ENCODE measurements around the gene GNG7.

The GNG7 gene

GRCh38 chr19:2478756-2479555 lies 223.5 kb downstream of the GNG7 start:
- no peaks in the 10 kb centered on the region for H3F3A ChIP-seq (ENCODE audit: low read depth)
- no peaks in the 10 kb centered on the region for H3K27me3 ChIP-seq (ENCODE audit: insufficient read depth, low read length, poor library complexity, severe bottlenecking)

GRCh38 chr19:2478278-2478755 lies 224.2 kb downstream of the GNG7 start:
- Histone ChIP-seq H3F3A (ENCODE audit: low read depth) (no peaks in the 10 kb centered on the region), H3K9me3 (ENCODE audit: insufficient read depth, low read depth, low read length) (no peaks in the 10 kb centered on the region), H4K20me1 (ENCODE audit: insufficient read depth, low read length, poor library complexity, severe bottlenecking) (peaks cover 22% of the 10 kb centered on the region), H3K4me1 (ENCODE audit: insufficient read depth, low read length, poor library complexity, severe bottlenecking) (peaks cover 26% of the 10 kb centered on the region), H2AFZ (ENCODE audit: low read length) (0 out of 2 replicates have a peak overlapping the region, but pooled peaks have one; percentile 32), H3K9ac (ENCODE audit: low read depth, low read length, poor library complexity, severe bottlenecking) (peak overlapping the region; percentile 81), H3K4me2 (ENCODE audit: low read depth, low read length, poor library complexity, severe bottlenecking) (peak overlapping the region; percentile 80), H3K79me2 (ENCODE audit: insufficient read depth, low read length) (peaks cover 21% of the 10 kb centered on the region), H3K4me3 (ENCODE audit: low read length, poor library complexity, severe bottlenecking) (peak overlapping the region; percentile 80), H3K9me2 (replicated peaks; ENCODE audit: low read depth, low read length) (no peaks in the 10 kb centered on the region), H3K27me3 (ENCODE audit: insufficient read depth, low read length, poor library complexity, severe bottlenecking) (no peaks in the 10 kb centered on the region), H3K36me3 (ENCODE audit: insufficient read depth, low read length) (no peaks in the 10 kb centered on the region)
- peak; percentile 39; the same call in 1 of the 2 replicates for TF ChIP-seq CTCF (conservative IDR thresholded peaks at IDR 0.05; ENCODE audit: low read length)
- TF ChIP-seq EZH2phosphoT487 (IDR thresholded peaks at IDR 0.05; ENCODE audit: borderline replicate concordance) = no peak

More at GRCh38 chr19:2478756-2479555, 223.5 kb downstream of the GNG7 start:
- H3K9ac ChIP-seq (ENCODE audit: low read depth, low read length, poor library complexity, severe bottlenecking) = peak overlapping the region; percentile 81
- peaks cover 26% of the 10 kb centered on the region for H3K4me1 ChIP-seq (ENCODE audit: insufficient read depth, low read length, poor library complexity, severe bottlenecking)
- TF ChIP-seq CTCF (conservative IDR thresholded peaks at IDR 0.05; ENCODE audit: low read length) = no peak
- no peak for TF ChIP-seq EZH2phosphoT487 (IDR thresholded peaks at IDR 0.05; ENCODE audit: borderline replicate concordance)
- H3K9me2 ChIP-seq (replicated peaks; ENCODE audit: low read depth, low read length) = no peaks in the 10 kb centered on the region
- peaks cover 22% of the 10 kb centered on the region for H4K20me1 ChIP-seq (ENCODE audit: insufficient read depth, low read length, poor library complexity, severe bottlenecking)
- no peaks in the 10 kb centered on the region for H3K9me3 ChIP-seq (ENCODE audit: insufficient read depth, low read depth, low read length)
- no peaks in the 10 kb centered on the region for H3K36me3 ChIP-seq (ENCODE audit: insufficient read depth, low read length)
- H3K79me2 ChIP-seq (ENCODE audit: insufficient read depth, low read length) = peaks cover 21% of the 10 kb centered on the region
- H3K4me2 ChIP-seq (ENCODE audit: low read depth, low read length, poor library complexity, severe bottlenecking) = peak overlapping the region; percentile 80
- H3K4me3 ChIP-seq (ENCODE audit: low read length, poor library complexity, severe bottlenecking) = peak overlapping the region; percentile 80
- H2AFZ ChIP-seq (ENCODE audit: low read length) = 0 out of 2 replicates have a peak overlapping the region, but pooled peaks have one; percentile 32

- H3K4me1 ChIP-seq (ENCODE audit: insufficient read depth, low read length, poor library complexity, severe bottlenecking) = peaks cover 26% of the 10 kb centered on the region
- H4K20me1 ChIP-seq (ENCODE audit: insufficient read depth, low read length, poor library complexity, severe bottlenecking) = peaks cover 22% of the 10 kb centered on the region
- H3K9me2 ChIP-seq (replicated peaks; ENCODE audit: low read depth, low read length) = no peaks in the 10 kb centered on the region
- no peak overlapping the region for H2AFZ ChIP-seq (ENCODE audit: low read length)
- no peaks in the 10 kb centered on the region for H3F3A ChIP-seq (ENCODE audit: low read depth)
- no peaks in the 10 kb centered on the region for H3K27me3 ChIP-seq (ENCODE audit: insufficient read depth, low read length, poor library complexity, severe bottlenecking)
- H3K36me3 ChIP-seq (ENCODE audit: insufficient read depth, low read length) = no peaks in the 10 kb centered on the region
- H3K4me2 ChIP-seq (ENCODE audit: low read depth, low read length, poor library complexity, severe bottlenecking) = peak overlapping the region; percentile 80
- TF ChIP-seq EZH2phosphoT487 (IDR thresholded peaks at IDR 0.05; ENCODE audit: borderline replicate concordance) (no peak), CTCF (conservative IDR thresholded peaks at IDR 0.05; ENCODE audit: low read length) (no peak)
- H3K4me3 ChIP-seq (ENCODE audit: low read length, poor library complexity, severe bottlenecking) = peak overlapping the region; percentile 80
- H3K9ac ChIP-seq (ENCODE audit: low read depth, low read length, poor library complexity, severe bottlenecking) = peak overlapping the region; percentile 81
- H3K79me2 ChIP-seq (ENCODE audit: insufficient read depth, low read length) = peaks cover 21% of the 10 kb centered on the region
- no peaks in the 10 kb centered on the region for H3K9me3 ChIP-seq (ENCODE audit: insufficient read depth, low read depth, low read length)
Observed at GRCh38 chr19:2477732-2478191, 224.7 kb downstream of the GNG7 start.
